Measurements from ENCODE around the gene NMT2.

Gene NMT2

DNA sequence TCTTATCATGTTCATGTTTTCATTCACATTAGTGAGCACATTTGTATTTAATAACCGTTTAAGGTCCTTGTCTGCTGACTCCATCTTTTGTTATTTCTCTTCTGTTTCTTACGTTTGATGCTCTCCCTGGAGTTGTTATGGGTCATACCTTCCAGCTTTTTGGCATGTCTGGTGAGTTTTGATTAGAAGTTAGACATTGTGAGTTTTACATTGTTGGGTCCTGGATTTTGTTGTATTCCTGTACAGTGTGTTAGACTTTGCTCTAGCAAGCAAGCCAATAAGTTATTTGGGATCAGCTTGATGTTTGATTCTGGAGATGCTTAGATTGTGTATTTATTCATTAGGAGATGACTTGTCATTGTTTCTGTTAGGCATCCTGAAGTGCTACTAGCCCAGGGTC, 107.9 kb downstream of the NMT2 start:
- TF ChIP-seq, protein P1, sequence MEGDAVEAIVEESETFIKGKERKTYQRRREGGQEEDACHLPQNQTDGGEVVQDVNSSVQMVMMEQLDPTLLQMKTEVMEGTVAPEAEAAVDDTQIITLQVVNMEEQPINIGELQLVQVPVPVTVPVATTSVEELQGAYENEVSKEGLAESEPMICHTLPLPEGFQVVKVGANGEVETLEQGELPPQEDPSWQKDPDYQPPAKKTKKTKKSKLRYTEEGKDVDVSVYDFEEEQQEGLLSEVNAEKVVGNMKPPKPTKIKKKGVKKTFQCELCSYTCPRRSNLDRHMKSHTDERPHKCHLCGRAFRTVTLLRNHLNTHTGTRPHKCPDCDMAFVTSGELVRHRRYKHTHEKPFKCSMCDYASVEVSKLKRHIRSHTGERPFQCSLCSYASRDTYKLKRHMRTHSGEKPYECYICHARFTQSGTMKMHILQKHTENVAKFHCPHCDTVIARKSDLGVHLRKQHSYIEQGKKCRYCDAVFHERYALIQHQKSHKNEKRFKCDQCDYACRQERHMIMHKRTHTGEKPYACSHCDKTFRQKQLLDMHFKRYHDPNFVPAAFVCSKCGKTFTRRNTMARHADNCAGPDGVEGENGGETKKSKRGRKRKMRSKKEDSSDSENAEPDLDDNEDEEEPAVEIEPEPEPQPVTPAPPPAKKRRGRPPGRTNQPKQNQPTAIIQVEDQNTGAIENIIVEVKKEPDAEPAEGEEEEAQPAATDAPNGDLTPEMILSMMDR (IDR thresholded peaks at IDR 0.05; ENCODE audit: low read depth, low read length, missing control alignments) = no peak
- no peak overlapping the region for H3K4me3 ChIP-seq (replicated peaks; ENCODE audit: low read depth, low read length)
- no peak for DNase-seq (ENCODE audit: extremely low read depth, low read depth)

DNA sequence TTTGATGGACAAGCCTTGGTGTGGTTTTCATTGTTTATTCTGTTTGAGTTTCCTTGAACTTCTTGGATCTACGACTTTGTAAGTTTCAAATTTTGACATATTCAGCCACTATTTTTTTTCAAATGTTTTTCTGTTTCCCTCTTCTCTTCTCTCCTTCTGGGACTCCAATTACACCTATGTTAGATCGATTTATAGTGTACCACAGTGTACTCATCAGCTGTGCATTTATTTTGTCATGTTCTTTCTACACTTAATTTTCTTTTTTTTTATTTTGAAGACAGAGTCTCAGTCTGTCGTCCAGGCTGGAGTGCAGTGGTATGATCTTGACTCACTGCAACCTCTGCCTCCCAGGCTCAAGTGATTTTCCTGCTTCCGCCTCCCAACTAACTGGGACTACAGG, 108.6 kb downstream of the NMT2 start:
- DNase-seq (ENCODE audit: extremely low read depth, low read depth) = no peak
- TF ChIP-seq, protein P1 (IDR thresholded peaks at IDR 0.05; ENCODE audit: low read depth, low read length, missing control alignments) = no peak
- H3K4me3 ChIP-seq (replicated peaks; ENCODE audit: low read depth, low read length) = no peak overlapping the region

DNA sequence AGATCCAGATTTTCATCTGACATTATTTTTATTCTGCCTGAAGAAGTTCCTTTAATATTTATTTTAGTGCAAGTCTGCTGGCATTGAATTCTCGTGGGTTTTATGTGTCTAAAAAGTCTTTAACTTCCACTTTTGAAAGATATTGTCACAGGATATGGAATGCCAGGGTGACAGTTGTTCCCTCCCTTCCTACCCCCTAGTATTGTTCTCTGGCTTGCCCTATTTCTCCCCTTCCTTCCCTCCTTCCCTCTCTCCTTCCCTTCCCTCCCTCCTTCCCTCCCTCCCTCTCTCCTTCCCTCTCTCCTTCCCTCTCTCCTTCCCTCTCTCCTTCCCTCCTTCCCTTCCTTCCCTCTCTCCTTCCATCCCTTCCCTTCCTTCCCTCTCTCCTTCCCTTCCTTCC, 109.8 kb downstream of the NMT2 start:
- no peak overlapping the region for H3K4me3 ChIP-seq (replicated peaks; ENCODE audit: low read depth, low read length)
- no peak for DNase-seq (ENCODE audit: extremely low read depth, low read depth)
- TF ChIP-seq, protein P1 (IDR thresholded peaks at IDR 0.05; ENCODE audit: low read depth, low read length, missing control alignments) = no peak
